Germinal center (tissue), 1 donor: Measurements from ENCODE around the gene RAD9A.

Source experiments
- DNase-seq: peaks from one replicate; pipeline ENCODE4 v3.0.0; 2012; ENCODE audit warnings: mixed read lengths, low spot score

The RAD9A gene

GRCh38 chr11:67391304-67392182, at the start of gene RAD9A:
TSS of gene RAD9A (plus strand) at chr11:67391986. CDS start at chr11:67392045, 59 bp downstream.
- peak; percentile 96 for DNase-seq

DNA sequence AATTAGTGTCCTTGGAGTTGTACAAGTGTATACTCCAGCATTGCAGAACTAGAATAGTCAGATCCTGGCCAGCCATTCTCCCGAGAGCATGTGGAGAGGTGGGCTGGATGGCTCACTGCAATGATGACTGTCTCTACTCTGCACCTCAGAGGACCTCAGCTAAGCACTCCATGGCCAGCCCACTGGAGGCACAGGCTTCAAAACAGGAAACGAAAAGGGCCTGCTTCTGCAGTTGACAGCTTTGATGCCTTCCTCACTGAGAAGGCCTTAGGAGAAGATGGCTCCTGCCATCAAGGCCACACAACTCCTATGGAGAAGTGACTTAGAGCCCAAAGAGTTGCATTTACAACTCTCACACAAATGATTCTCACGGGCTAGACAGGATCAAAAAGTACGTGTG, 47.5 kb upstream of the RAD9A start:
- no peak for DNase-seq

GRCh38 chr11:67345247-67345919, 46.4 kb upstream of the RAD9A start:
- no peak for DNase-seq

DNA sequence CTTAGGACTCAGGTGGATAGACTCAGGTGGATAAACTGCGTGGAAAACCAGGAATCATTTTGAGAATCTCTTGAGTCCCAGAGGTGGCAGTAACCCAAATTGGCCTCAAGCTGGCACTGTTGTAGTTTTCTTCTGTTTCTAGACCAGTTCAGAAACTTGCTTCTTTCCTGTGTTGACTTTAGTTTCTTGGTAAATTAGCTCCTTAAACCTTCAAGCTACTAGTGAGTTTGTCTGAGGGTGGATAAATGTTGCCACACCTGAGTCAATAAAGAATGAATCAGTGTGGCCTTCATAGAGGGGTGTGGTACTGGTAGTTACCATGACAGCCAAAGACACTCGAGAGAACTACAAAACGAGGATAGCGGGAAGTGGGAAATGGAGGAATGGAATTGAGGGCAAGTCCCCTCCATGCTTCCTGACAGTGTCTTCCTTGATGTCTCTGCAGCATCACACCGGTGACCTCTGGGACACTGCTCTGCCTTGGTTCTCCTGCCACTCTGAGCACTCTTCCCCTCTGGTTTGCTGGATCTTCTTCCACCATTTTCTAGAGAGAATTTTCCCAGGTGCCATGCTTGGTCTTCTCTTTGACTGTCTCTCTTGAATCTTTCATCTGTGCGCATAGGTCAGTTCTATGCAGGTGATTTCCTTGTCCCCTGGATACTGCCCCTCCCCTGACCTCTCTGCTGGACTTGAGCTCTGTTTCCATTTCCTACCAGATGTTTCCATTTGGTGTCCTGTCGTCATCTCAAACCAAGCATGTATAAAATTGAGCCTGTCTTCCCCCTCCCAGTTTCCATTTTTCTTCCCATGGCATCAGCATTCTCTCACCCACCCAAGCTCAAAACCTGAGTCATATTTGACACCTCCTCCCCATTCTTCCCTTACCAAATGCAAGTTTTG, 45.6 kb upstream of the RAD9A start:
- peak; percentile 15 for DNase-seq

GRCh38 chr11:67347964-67348749, 43.6 kb upstream of the RAD9A start:
- DNase-seq = no peak

- DNase-seq = no peak
Measured at GRCh38 chr11:67349036-67349435, 42.8 kb upstream of the RAD9A start.

DNA sequence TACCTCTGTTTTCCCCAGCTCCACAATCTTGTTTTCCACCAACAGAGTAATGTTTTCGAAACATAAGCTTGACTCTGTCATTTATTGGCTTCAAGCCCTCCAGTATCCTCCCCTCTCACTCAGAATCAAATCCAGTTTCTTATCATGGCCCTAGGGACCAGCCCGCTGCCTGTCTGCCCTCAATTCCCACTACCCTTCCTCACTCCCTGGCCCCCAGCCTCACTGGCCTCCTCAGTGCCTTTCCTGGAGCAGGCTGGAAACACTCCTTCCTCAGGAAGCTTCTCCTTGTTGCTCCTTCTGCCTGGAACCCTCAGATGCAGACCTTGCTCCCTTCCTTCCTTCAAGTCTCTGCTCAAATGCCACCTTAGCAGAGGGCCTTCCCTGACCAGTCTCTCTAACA, 42.3 kb upstream of the RAD9A start:
- no peak for DNase-seq

- DNase-seq = peak; percentile 17
Measured at GRCh38 chr11:67349928-67350465, 41.8 kb upstream of the RAD9A start.

- DNase-seq = peak; percentile 80
Measured at GRCh38 chr11:67351275-67352005, 40.3 kb upstream of the RAD9A start.

GRCh38 chr11:67352546-67353316, 39.1 kb upstream of the RAD9A start:
- DNase-seq = peak; percentile 79

DNA sequence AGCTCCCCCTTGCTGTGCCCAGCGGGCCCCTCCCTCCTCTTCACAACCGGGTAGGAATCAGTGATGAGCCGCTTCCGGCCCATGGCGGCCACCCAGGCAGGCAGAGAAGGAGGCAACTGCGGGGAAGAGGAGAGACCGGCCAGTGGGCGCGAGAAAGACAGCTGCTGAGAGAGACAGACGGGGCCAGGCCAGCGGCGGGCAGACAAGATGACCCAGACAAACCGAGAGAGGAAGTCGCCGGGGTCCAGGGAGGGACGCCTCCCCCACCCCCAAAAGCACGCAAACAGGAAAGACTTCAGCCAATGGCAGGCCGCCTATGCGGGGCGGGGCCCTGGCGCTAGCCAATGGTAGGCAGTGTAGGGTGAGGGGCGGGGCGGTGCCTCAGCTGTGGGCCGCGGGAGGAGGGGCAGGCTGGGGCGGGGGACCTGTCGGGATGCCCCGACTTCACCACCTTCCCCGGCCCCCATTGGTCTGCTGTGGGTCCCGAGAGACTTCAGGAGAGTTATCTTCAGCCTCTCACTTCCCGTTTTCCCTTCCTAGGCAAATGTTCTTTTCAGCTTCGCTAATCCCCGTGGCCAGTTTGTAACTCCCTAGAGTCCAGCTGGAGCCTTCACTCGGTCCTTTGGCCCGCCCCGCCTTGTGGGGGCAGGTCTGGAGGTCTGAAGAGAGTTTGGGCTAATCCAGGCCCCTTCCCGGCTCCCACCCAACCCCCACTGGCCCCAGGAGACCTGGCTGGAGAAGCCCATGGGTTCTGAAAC, 38.3 kb upstream of the RAD9A start, which contains the start of gene POLD4:
Gene POLD4, minus strand, starts transcription at position 230 of the 758 bp plus-strand sequence. Its CDS starts 147 bp downstream, at position 83.
- peak; percentile 98 for DNase-seq

GRCh38 chr11:67354075-67355022, 37.4 kb upstream of the RAD9A start:
- DNase-seq = peak; percentile 26

- DNase-seq = peak; percentile 7
Measured at GRCh38 chr11:67355023-67355793, 36.6 kb upstream of the RAD9A start.

- no peak for DNase-seq
Measured at GRCh38 chr11:67355794-67356386, 35.9 kb upstream of the RAD9A start.

DNA sequence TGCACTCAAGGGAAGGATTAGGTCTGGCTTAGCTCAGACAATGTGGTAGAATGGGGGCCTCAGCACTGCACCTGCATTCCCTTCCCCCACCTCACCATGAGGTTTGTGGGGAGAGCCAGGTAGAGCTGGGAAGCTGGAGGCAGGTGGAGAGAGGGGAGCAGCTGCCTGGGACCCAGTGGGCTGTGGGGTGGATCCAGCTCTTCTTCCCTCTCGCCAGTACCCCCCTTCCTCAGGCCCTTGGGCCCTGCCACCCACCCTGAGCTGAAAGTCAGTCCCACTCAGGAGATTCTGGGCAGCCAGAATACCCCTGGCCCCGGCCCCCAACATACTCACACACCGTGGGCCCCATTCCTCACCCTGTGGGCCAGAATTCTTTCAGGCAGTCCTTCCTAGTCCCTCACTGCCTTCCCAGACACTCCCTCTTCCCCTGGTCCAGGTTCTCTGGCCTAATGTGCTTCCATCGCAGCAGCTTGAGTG, 35.4 kb upstream of the RAD9A start:
- peak; percentile 11 for DNase-seq

DNA sequence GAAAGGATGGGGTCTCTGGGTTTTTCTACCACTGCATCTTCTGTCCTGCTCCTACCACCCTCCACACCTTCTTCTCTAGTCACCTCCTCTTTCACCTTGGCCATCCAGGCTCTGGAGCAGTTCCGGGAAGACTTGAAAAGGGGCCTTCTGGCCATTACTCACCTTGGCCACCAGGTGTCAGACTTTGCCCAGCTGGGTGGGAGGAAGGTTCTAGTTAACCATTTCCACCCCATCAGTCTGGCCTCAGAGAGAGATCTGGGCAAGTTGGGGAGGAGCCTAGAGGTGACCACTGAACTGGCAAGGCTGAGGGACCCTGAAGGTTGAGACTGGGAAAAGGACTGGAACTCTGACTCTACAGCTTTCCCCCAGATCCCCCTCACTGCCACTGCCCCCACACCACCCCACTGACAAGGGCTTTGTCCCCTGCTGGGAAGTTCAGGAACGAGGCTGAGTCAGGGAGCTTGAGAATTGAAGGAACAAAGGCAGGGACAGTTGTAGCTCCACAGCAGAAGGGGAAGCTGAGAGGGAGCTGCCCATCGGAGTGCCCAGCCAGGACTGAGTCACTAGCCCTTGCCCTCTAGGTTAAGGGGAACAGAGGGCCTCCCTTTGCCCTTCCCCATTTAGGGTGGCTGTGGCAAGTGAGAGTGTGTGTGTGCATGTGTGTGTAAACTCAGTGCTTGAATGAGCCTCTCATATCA, 34.8 kb upstream of the RAD9A start:
- DNase-seq = peak; percentile 78
